Measurements from ENCODE around the gene COMTD1. TPM values are rescaled to one million over a fixed set of nuclear protein-coding genes. Genes with fewer than 3 reads are reported as not detected.
"Not testable (repeated sequence)": the region's sequence is repeated elsewhere in the genome, so short reads cannot be mapped to it uniquely, and the experiment has no call there.

The COMTD1 gene
- total RNA-seq, 1 donor from 2014 or later, result 5.0 TPM

- no peak for DNase-seq
These were observed 12.2 kb downstream of the COMTD1 start for GRCh38 chr10:75223507-75223906.

DNA sequence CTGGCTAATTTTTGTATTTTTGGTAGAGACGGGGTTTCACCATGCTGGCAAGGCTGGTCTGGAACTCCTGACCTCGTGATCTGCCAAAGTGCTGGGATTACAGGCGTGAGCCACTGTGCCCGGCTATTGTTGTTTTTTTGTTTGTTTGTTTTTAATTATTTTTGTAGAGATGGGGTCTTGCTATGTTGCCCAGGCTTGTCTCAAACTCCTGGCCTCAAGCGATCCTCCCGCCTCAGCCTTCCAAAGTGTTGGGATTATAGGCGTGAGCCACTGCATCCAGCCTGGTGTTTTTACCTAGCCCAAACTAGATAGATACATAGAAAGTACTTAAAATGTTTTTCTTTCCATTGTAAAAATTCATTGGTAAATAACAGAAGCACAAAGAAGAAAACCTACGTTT is 14.3 kb downstream of the COMTD1 start:
- DNase-seq, result not testable (repeated sequence)

DNA sequence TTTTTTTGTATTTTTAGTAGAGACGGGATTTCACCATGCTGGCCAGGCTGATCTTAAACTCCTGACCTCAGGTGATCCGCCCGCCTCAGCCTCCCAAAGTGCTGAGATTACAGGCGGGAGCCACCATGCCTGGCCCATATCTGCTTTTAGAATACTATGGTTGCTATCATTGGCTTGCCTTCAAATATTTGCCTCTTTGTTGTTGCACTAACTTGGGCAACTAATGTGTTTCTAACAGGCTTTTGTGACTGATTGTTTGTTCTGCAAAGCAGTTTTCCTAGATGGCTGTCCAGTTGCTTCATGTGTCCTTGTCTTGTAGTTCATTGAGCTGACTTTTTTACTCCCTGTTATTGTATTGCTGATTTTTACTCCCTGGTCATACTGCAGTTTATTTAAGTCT is 15.5 kb downstream of the COMTD1 start:
- DNase-seq, result no peak

GRCh38 chr10:75212343-75212742 is 23.4 kb downstream of the COMTD1 start:
- no peak for DNase-seq

GRCh38 chr10:75211007-75211691 is 24.6 kb downstream of the COMTD1 start:
- DNase-seq, result peak; percentile 10

DNA sequence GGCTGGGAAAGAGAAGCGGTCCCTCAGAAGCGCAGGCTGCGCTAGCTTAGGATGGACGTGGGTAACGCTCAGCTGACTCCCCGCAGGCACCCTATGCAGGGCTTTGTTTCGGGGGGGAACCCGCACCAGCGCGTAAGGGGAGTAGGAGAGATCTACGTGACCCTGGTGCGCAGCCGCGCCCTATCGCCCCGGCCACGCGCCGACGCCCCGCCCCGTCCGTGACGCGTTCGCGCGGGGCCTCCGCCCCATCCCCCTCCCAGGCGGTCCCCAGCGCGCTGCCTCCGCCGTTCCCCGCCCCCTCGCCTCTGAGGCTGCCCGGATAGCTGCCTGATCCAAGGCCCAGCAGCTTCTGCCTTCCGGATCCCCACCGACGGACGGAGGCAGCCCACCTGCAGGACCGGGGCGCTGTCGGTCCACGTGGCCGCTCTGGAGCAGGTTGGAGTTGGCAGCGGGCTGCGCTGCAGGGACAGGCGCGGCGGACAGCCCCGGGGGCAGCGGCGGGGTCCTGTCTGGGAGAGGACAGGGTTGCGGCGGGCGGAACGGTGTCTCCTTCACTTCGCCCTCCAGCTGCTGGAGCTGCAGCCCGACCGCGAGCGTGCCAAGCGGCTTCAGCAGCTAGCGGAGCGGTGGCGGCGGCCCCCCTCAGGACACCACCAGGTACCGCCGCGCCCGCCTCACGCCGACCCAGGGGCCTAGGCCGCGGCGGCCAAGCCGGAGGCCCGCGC is 25.3 kb downstream of the COMTD1 start, which contains the start of gene VDAC2:
Gene VDAC2 (plus strand): TSS at position 515 of the 725 bp plus-strand sequence. CDS start 363 bp downstream, outside the sequence.
- DNase-seq, result peak; percentile 94

DNA sequence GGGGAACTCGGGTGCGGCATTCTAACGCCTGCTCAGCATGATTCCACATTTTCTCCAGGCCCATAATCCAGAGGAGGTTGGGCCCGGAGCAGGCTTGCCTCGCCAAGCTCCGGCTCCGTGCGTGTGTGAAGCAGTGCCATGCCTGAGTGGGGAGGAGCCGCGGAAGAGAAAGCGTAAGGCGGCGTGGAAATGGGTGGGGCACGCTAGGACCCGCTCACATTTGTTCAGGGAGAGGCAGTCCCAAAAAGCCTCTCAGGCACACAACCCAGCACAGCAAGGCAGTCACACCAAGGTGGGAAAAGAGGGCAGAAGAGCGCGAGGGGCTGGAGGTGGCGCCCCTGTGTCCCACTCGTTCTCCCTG is 25.9 kb downstream of the COMTD1 start:
- peak; percentile 89 for DNase-seq

DNA sequence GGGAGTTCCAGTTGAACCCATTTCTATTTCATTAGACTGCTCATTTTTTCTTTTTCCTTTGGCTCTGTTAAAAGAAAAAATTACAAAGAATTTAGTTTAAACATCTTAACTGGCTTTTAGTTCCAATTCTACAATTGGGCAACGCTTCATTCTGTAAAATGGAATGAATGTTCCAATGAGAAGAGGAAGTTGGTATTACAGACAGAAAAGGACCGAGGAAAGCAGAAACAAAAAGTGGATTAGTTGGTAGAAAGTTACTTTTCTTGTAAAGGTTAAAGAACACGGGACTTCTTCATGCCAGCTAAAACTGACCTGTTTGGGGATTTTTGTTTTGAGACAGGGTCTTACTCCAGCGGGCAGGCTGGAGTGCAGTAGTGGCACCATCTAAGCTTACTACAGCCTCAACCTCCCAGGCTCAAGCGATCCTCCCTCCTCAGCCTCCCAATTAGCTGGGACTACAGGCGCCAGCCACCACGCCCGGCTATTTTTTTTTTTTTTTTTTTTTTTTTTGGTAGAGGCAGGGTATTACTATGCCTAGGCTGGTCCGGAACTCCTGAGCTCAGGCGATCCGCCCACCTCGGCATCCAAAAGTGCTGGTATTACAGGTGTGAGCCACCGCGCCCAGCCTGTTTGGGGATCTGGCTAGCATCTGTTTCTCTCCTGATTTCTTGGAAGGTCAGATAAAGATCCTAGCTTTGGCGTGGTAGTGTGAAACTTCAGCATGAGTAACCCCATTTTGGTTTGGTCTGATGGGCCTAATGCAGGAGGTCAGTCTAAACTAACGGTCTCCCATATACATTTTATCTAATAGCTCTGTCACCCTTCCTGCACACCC is 26.5 kb downstream of the COMTD1 start:
- no peak for DNase-seq

DNA sequence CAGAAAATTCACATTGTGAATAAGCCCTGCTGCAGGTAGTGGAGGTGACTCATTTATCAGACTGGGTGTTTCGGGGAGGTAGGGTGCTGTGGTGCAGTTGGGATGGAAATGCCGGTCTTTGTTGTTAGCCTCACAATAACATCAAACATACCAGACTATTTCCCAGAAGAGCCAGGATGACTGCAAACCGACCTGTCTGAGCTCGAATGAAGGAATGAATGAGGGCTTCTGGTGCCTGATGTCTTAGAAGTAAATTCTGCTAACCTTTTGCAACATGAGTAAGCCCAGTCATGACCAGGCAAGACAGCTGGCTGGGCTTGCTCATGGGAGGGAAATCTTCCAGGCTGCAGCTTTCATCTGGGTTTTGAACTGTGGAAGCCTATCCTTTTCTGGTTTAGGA is 27.6 kb downstream of the COMTD1 start:
- peak; percentile 56 for DNase-seq

DNA sequence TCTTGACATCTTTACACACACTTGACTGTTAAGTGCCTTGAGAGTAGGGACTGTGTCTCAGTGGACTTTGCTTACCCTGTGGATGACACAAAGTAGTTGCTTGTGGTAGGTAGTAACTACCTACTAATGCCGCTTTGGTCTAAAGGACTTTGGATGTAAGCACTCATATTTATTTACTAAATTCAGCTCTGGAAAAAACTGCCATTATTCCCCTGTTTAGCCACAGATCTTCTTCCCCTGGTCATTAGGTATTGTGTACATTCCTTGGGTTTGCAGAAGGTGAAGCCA is 28.0 kb downstream of the COMTD1 start:
- DNase-seq, result no peak

- no peak for DNase-seq
These were observed 28.5 kb downstream of the COMTD1 start for GRCh38 chr10:75207079-75207856.

DNA sequence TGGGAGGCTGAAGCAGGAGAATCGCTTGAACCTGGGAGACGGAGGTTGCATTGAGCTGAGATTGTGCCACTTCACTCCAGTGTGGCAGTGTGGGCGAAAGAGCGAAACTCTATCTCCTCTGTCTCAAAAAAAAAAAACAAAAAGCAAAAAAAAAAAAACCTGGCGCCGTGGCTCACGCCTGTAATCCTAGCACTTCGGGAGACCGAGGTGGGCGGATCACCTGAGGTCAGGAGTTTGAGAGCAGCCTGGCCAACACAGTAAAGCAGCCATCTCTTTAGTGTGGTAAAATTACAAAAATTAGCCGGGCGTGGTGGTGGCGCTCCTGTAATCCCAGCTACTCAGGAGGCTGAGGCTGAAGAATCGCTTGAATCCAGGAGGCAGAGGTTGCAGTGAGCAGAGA is 29.1 kb downstream of the COMTD1 start:
- DNase-seq, result not testable (repeated sequence)

DNA sequence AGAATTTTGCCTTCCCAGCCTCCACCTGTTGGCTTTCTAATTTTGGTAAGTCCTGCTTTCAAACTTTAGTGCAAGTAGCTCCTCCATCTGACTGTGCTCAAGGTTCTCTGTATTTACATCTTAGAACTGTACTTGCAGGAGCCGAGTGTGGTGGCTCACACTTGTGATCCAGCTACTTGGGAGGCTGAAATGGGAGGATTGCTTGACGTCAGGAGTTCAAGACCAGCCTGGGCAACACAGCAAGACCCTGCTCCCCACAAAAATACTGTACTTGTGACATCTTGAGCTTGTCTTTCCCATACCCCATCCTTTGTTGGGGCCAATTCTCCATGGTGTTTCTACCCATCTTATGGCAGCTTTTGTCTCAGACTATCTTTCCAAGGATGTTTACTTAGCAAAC is 29.8 kb downstream of the COMTD1 start:
- DNase-seq, result no peak

DNA sequence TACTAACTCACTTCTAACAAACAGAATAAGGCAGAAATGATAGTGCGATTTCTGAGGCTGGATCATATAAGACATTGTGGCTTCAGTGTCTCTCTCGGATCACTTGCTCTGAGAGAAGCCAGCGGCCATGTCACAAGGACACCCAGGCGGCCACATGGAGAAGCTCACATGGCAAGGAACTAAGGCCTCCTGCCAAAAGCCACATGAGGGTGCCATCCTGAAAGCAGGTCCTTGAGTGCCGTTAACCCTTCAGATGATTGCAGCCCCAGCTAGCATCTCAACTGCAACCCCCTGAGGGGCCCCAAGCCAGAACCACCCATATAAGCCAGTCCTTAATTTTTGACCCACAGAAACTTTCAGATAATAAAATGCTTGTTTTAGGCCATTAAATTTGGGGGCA is 32.0 kb downstream of the COMTD1 start:
- no peak for DNase-seq

DNA sequence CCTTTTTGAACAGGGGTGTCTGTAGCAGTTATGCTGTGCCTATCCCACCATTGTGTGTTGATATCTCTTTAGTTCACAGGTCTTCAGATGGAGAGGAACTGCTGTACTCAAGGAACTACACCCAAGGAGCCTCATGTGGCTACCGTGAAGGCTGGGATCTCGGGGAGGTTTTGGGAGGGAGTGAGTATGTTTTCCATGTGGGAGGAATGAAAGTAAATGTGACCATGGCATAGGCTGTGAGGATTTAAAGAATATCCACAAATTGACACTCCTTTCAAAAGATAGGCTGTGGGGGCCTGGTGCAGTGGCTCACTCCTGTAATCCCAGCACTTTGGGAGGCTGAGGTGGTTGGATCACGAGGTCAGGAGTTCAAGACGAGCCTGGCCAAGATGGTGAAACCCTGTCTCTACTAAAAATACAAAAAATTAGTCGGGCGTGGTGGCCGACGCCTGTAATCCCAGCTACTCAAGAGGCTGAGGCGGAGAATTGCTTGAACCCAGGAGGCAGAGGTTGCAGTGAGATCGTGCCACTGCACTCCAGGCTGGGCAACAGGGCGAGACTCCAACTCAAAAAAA is 32.6 kb downstream of the COMTD1 start:
- DNase-seq, result not testable (repeated sequence)

DNA sequence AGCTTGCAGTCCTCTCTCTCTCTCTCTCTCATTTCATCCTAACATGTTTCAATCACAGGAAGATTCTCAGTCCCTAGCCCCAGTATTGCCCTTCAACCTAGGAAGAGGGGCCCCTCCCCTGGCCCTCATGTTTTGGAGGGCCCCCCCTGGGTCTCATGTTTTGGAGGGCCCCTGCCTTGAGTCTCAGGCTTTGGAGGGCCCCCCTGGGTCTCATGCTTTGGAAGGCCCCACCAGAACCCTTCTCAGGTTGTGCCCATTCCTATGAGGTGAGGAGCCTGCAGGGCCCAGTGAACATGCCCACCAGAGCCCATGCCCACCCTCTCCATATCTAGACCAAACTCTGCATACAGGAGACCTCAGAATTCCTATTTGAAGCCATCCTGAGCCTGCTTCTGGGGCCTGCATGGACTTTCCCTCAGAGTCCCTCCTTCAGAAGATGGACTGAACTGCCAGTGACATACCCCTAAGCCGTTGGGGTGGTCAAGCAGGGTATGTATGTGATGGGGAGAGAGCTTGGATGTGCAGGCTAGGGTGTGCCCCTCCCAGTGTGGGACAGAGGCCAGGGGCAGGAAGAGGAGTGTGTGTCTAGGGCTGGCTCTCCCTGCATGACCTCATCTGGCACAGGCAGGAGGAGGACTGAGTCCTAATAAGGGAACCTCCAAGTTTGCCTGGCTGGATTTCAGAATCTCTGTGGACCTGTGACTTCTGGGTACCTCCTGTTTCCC is 33.3 kb downstream of the COMTD1 start:
- DNase-seq, result no peak

GRCh38 chr10:75201793-75202307 is 33.9 kb downstream of the COMTD1 start:
- no peak for DNase-seq

DNA sequence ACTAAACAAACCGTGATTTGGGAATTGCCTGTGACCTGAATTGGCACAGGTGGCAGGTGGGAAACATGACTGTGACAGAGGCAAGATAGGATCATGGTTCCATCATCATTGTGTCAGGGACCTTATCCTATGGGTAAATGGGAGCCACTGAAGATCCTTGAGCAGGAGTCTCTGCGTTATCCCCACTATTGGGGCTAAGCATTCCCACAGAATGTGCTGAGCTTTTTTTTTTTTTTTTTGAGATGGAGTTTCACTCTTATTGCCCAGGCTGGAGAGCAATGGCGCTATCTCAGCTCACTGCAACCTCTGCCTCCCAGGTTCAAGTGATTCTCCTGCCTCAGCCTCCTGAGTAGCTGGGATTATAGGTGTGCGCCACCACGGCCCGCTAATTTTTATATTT is 35.8 kb downstream of the COMTD1 start:
- DNase-seq, result not testable (repeated sequence)

GRCh38 chr10:75197906-75198305 is 37.9 kb downstream of the COMTD1 start:
- DNase-seq, result no peak

GRCh38 chr10:75197066-75197465 is 38.7 kb downstream of the COMTD1 start:
- no peak for DNase-seq
